GM19025 (cell line): Measurements from ENCODE around the gene KIF25.
"Not testable (repeated sequence)": the region's sequence is repeated elsewhere in the genome, so short reads cannot be mapped to it uniquely, and the experiment has no call there.

Experiments used
- ATAC-seq: cut with Tn5 transposase; IDR thresholded peaks from one replicate; pipeline ENCODE4 v1.9.1; 2021; ENCODE audit warnings: mild to moderate bottlenecking, low read depth, moderate library complexity; ENCODE audit not compliant: unreplicated experiment

The KIF25 gene

DNA sequence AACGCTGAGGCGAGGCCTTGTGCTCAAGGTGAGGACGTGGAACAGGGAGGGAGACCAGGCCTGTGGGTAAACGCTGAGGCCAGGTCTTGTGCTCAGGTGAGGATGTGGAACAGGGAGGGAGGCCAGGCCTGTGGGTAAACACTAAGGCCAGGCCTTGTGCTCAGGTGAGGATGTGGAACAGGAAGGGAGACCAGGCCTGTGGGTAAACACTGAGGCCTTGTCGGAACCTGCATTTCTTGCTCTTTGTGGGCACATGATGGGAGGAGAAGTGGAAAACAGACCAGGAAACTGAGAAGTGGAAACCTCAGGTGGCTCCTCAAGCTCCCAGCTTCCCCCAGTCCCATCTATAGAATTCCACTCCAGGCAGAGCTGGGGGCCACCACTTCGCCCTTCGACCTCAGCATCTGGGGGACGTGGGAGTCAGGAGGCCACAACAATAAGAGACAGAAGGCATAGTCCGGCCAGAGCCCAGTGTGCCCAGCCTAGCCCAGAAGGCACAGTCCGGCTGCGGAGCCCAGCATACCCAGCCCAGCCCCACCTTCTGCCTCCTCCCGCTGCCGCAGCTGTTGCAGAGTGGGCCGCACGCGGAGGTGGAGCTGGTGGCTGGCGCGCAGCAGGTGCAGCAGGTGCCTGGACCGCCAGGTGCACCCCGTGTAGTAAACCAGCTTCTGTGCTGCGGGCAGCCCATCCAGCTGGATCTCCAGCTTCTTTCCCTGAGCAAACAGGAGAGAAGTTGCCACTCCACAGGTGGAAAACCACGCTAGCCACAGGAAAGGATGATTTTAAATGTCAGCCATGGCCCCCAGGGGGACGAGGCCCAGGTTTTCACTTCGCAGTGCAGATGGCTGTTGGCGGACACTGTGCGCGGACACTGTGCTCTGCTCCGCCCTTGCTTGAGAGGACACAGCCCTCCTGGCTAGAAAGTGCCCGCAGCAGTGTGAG is 64.1 kb downstream of the KIF25 start:
- ATAC-seq: no peak

- no peak for ATAC-seq
Observed at GRCh38 chr6:168062346-168063289, 65.1 kb downstream of the KIF25 start.

GRCh38 chr6:168063431-168063830 is 66.0 kb downstream of the KIF25 start:
- no peak for ATAC-seq

- no peak for ATAC-seq
Observed at GRCh38 chr6:168064226-168064807, 66.8 kb downstream of the KIF25 start.

- ATAC-seq: no peak
Observed at GRCh38 chr6:168067081-168067759, 69.7 kb downstream of the KIF25 start.

DNA sequence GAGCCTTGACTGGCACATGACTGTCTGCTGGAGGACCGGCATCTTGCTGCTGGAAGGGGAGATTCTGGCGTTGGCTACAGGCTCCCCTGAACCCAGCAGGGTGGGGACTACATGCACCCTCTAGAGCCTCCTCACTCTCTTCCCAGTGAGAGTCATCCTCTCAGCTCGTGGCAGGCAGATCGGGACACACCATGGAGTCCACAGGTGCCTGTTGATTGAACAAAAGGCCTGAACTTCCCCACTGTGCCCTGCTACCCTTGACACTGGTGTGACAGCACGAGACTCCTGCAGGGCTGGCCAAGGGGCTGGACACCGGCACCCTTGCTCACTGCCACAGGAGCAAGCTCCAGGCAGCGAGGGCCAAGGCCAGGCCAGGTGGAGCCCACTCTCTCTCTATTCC is 73.3 kb downstream of the KIF25 start:
- no peak for ATAC-seq

DNA sequence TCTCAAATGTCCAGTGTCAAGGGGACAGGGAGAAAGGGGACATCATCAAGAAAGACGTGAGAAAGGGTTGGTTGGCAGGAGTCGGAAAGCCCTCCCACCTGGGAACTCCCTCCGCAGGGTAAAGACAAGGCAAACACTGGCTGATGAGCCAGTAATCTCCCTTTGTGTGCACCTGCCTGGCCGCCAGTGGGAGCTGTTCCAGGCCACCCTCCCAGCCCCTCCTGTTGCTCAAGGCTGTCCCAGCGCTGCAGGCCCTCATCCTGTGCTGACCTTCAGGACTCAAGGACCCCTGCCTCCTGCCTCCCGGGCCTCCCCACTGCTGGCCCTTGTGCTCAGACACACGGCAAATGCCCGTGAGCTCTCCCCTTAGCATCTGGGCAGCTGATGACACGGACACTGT is 74.1 kb downstream of the KIF25 start:
- no peak for ATAC-seq

GRCh38 chr6:168072261-168072660 is 74.8 kb downstream of the KIF25 start:
- ATAC-seq: no peak

DNA sequence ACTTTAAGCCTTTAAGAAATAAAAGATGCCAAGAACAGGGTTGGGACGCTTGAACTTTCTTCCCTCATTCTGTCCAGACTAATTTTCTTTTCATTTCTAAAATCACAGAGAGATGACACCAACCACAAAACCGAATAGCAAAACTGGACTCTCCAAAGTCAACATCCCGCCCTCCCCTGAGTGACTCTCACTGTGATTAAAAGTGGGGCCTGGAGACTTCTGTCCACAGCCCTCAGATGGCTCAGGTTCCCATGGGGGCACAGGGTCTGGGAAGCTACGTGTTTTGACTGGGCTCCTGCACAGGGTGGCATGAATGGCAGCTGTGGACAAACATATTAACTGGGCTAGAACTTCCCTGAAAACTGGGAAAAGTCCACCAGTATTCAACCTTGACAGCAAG is 75.3 kb downstream of the KIF25 start:
- ATAC-seq: no peak

GRCh38 chr6:168073937-168074730 is 76.7 kb downstream of the KIF25 start:
- no peak for ATAC-seq

DNA sequence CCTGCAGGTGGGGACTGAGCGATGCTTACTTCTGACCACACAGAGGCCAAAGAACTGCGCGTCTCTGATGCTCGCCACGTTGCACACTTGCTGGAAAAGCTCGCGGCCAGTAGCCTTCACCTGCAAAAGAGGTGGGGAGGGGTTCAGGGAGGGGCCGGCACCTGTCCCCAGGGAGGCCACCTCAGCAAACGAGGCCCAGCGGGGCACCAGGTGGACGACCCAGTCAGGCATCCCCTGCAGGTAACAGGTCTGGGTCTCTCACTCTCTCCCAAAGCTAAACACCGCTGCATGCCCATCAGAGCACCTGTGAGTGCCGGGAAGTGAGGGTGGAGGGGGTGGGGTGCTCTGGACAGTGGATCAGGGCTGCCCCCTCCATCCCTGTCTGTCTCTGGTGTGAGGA is 77.7 kb downstream of the KIF25 start:
- ATAC-seq: no peak

- no peak for ATAC-seq
Observed at GRCh38 chr6:168075787-168076202, 78.3 kb downstream of the KIF25 start.

DNA sequence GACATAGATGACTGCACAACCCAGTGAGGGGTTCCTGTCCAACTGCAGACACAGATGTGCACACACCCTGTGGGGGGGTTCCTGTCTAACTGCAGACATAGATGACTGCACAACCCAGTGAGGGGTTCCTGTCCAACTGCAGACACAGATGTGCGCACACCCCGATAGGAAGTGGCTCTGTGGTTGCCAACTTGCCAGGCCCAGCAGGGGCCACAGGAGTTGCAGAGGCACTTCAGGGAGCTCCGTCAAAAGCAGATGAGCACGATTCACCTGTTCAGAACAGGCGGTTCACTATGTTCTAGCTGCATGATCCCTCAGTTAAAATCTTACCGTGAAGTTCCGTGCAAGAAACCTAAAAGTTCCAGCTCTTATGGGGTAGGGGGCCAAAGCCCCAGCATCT is 79.9 kb downstream of the KIF25 start:
- ATAC-seq: not testable (repeated sequence)

DNA sequence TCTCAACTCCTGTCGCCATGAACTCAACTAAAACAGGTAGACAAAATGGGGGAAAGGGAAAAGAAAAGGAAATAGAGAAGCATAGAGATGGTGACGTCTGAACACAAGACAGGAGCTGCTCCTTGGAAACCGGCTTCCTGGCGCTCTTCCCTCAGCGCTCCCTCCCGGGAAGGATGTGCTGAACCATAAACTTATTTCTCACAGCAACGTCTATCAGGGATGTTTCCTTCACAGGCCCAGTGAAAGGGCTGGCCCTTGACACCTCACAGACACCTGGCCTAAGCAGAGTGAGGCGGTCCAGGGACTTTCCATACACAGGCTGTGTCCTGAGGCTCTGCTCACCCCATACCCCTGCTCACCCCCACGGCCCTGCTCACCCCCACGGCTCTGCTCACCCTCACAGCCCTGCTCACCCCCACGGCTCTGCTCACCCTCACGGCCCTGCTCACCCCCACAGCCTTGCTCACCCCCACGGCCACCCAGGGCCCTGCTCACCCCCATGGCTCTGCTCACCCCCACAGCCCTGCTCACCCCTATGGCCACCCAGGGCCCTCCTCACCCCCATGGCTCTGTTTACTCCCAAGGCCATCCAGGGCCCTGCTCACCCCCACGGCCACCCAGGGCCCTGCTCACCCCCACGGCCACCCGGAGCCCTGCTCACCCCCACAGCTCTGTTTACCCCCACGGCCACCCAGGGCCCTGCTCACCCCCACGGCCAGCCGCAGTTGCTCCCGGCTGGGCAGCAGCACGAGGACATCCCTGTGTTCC is 80.9 kb downstream of the KIF25 start:
- ATAC-seq: no peak

DNA sequence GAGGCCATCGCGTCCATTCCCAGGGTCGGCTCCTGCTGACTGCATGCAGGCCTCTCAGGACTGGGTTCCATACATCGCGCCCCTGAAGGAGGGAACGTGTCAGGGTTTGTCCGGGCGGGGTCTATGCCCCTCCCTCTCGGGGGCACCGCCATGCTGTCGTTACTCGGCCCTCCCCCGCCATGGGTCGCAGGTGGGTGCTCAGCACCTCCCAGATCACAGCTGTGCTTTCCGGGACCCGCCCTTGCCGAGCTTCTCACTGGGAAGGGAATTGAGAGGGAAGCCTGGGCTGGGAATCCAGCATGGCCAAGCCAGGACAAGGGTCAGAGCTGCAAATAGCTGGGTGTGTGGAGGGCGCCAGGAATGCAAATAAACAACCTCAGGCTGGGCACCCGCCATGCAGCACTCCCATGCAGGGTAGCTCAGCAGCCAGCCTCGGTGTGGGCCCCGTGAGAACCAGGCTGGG is 81.5 kb downstream of the KIF25 start, which contains the start of gene FRMD1:
FRMD1 (minus strand) TSS at position 270 of the 463 bp plus-strand sequence; CDS start at position 152, 118 bp downstream.
- ATAC-seq: no peak

- no peak for ATAC-seq
Observed at GRCh38 chr6:168080393-168081077, 83.1 kb downstream of the KIF25 start.

DNA sequence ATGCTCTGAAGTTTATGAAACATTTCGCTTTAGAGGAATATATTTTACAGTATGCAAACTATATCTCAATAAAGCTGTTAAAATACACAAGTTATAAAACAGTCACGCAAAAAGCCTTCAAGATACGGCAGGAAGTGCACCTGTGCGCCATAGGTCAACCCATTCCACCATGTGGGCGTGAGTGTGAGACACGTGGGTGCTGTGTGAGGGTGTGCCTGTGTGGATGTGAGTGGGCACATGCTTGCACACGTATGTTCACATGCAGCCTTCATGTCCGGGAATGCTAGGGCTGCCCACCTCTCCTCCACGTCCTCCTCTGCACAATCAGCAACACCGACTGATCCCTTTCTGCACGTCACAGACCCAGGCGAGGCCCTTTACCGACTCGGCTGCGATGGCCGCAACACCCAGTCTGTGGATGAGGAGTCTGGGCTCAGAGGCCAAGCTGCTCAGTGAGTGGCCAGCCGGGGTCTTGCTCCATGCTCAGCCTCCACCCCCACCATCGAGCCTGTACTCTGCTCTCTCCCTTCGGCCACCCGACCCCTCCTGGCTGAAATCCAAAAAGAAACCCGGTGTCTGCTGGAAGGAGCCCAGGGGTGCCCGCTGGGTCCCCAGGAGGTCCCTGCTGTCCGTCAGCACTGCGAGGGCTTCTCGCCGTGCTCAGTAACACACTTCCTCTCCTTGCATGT is 84.5 kb downstream of the KIF25 start:
- ATAC-seq: no peak
